ENCODE measurements around the gene C1QTNF12.

C1QTNF12 gene

DNA sequence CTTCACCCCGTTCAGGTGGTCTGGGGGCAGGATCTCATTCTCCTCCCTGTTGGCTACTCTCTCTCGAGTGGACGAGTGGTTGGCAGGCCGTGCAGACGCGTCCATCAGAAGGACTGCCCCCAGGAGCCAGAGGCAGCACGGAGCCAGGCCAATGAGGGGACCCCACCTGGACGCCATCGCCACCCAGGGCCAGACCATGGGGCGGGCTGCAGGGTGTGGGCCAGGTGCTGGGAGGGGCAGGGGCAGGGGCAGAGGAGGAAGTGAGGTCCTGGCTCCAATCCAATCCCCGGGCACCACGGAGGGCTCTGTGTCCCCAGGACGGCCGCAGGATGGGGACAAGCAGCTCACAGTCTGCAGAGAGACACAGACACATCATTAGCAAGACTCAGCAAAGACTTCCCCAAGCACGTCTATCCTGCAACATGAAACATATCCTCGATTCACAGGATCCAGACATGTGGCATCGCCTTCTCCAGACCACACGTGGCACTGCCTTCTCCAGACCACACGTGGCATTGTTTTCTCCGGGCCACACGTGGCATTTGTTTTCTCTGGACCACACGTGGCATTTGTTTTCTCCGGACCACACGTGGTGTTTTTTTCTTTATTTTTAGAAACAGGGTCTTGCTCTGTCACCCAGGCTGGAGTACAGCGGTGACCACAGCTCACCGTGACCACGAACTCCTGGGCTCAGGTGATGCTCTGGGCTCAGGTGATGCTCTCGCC is 17.8 kb downstream of the C1QTNF12 start:
- no peak for DNase-seq (ENCODE audit: low read depth, low spot score)

DNA sequence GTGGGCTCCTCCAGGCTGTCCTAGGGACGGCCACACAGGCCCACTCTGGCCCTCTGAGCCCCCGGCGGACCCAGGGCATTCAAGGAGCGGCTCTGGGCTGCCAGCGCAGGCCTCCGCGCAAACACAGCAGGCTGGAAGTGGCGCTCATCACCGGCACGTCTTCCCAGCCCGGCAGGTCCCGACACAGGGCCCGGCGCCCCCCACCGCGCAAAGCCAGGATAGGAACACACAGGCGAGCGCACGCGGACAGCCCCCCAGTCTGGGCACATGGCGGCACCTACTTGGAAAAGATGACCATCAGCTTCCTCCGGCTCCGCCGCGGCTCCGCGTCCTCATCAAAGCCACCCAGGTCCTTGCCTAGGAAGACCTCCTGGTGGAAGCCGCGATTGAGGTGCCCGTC is 18.3 kb downstream of the C1QTNF12 start:
- DNase-seq (ENCODE audit: low read depth, low spot score): no peak

DNA sequence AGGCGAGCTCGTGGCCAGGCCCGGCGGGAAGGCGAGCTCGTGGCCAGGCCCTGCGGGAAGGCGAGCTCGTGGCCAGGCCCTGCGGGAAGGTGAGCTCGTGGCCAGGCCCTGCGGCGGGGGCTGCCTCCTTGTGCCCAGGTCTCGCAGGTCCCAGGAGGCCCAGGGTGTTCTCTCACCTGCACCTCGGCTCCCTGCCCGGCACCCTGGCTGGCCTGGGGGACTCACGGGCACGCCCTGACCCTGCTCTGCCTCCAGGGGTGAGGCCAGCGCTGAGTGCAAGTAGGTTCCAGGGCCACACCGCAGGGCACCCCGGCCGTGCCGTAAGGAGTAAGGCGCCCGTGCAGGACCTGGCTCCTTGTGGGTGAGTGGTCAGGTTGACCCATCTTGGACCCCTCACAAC is 19.1 kb downstream of the C1QTNF12 start:
- no peak for DNase-seq (ENCODE audit: low read depth, low spot score)

DNA sequence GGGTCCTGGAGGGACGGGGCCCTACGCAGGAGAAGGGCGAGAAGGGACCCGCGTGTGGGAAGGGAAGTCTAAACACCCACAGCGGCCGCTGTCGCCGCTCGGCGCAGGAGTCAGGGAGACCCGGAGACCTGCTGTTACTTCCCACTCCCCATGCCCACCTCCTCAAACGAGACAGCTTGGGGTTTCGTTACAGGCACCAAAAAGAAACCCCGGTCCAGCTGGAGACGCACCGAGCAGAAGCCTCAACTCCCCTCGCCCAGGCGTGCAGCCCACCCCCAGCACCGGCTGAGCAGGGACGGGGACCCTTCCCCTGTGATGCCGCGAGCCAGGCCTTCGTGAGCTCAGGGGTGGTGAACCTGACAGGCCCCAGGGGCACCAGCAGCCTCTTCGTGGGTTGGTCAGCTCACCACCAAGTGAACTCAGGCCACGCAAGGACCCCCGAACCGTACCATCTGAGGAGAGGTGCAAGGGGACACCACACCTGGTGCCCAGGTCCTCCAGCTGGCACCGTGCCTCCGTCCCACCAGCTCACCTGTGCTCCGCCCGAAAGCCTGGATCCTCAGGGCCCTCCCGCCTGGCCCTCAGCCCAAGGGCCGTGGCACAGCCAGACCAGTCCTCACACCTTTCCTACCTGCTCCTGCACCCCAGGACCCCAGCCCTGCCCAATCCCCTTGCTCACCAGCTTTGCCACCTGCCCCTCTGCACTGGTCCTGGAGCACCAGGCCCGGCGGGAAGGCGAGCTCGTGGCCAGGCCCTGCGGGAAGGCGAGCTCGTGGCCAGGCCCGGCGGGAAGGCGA is 19.8 kb downstream of the C1QTNF12 start:
- no peak for DNase-seq (ENCODE audit: low read depth, low spot score)

DNA sequence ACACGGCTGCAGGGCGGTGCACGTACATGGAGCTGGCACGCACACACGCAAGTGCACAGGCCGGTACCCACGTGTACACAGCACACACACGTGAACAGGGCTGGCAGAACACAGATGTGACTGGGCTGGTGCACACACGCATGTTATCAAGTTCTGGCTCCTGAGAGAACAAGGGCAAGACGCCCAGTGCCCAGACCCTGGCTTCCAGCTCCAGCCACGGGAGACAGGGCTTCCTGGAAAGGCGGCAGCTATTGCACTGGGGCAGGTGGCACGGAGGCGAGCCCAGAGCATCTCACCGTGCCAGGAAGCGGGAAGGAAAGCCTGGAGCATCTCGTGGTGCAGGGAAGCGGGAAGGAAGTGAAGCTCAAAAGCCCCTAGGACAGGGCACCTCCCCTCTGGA is 20.6 kb downstream of the C1QTNF12 start:
- no peak for DNase-seq (ENCODE audit: low read depth, low spot score)

DNA sequence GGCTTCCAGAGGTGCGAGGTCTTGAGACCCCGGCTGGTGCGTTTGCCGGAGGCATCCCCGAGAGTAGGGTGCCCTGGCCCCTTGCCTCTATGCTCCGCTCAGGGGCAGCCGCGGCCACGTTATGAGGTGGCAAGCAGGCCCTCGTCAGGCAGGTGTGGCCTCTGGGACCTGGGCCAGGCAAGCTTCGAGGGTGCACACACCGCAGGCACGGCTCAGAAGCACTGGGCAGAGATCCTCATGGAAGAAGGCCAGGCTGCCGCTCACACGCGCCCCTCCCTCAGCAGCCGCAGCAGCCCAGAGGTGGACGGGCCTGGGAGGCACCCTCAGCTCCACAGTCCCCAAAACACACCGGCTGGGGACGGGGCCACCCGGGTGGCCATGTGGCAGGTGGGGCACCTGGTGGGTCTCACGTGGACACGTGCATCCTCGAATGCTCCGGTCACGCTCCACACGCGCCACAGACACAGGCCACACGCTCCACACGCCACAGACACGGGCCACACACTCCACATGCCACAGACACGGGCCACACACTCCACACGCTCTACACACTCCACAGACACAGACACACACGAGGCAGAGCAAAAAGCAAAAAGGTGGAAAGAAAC is 21.2 kb downstream of the C1QTNF12 start:
- DNase-seq (ENCODE audit: low read depth, low spot score): no peak

DNA sequence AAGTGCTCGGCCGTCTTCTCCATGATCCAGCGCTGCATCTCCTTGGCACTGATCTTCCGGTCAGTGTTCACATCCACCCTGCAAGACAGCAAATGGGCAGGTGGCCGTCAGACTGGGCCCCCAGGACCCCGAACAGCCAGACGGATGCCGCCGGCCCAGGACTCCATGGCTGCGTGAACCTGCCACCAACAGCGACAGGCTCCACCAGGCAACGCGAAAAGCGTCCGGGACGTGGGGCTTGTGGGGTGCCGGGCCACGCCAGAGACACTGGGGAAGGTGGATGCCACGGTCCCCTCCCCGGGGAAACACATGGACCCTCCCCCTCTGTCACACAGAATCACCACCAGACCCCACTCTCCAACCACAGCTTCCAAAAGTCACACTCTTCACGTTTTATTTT is 22.6 kb downstream of the C1QTNF12 start:
- DNase-seq (ENCODE audit: low read depth, low spot score): no peak

DNA sequence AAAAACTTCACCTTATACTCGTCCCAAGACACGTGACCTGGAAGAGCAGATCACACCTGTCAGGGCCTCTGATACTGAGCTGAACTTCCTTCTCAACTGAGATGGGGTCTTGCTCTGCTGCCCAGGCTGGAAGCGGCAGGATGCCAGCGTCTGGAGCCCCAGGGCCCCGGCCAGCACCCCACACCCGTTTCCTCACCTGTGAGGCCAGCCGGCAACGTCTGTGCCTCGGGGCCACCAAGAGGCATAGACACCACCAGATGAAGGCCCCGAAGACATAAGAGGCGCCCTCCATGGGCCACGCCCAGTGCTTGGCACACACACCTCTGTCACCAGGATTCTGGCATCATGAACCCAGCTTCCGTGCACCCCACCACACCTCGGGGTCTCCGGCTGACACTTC is 23.2 kb downstream of the C1QTNF12 start:
- DNase-seq (ENCODE audit: low read depth, low spot score): no peak

DNA sequence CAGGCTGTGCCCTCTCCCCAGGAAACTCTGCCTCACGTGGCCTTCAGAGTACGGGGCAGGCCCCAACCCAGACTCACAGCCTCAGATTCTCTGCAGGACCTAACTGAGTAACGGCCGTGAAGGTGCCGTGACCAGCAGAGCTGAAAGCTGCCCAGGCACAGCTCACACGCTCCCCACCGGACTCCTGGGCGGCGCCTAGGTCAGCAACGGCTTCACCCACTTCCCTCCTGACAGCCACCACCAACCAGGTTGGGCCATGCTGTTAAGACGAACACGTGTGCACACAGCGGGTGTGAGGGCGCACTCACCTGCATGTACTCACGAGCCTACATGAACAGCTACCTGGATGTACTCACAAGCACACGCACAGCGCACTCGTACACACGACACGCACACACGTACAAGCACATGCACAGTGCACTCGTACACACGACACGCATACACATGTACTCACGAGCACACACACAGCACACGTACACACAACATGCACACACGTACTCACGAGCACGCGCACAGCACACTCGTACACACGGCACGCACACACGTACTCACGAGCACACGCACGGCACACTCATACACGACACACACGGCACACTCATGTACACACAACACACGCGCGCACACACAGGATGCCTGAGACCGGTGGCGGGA is 23.8 kb downstream of the C1QTNF12 start:
- no peak for DNase-seq (ENCODE audit: low read depth, low spot score)

DNA sequence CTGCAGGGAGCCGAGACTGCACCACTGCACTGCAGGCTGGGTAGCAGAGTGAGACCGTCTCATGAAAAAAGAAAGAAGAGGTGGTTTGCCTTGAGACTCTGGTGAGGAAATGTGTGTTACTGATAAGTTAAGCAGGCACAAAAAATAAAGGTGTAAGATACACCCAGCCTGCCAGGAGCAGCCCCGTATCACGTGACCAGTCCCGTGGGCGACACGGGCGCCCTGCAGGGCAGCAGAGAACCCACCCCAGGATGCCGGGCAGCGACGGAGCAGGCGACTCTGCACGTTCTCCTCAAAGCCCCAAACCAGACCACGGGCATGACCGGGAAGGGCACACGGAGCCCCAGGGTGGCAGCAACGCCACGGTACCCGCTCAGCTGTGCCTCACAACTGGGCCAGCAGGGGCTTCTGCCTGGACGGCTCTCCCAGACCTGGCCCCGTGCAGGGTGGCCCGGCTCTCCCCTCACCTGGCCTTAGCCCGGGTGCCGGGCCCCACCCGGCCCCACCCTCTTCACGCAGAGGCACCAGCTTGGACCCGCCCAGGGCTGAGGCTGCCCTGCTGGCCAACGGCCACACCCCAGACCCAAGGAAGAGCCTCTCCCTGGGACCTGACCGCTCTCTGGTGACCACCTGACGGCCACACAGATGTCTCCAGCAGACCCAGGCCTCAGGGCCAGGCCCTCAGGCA is 24.5 kb downstream of the C1QTNF12 start:
- no peak for DNase-seq (ENCODE audit: low read depth, low spot score)

DNA sequence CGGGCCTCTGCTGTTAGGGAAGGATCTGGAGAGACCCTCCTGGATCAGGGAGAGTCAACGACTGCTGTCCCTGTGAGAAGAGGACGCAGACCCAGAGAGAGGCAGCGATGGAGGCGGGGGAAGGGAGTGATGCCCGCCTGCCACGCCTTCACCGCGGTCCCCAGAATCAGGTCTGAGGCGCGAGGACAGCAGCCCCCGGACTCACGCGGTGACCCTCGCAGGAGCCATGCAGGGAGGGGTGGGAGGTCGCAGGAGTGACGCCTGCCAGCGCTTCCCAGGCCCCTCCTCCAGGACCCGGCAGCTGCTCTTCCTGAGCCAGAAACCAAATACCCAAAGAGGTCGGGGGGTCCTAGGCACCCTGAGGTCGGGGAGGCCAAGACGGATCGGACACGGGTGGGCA is 26.3 kb downstream of the C1QTNF12 start:
- no peak for DNase-seq (ENCODE audit: low read depth, low spot score)

DNA sequence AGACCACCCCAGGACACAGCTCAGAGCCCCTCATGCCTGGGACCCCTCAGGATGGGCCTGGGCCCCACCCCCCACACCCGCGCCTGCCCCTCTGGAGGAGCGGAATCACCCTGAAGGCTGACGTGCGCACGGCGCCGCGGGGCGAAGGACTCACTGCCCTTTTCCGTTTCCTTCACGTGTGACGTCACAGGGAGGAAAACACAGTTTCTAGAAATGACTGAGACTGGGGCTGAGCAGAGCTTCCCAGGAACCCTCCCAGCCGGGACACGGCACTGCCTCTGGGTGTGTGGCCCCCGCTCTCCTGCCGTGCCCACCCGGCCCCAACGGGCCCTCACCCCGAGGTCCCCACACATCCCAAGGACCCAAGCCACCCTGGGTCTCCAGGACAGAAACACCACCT is 27.2 kb downstream of the C1QTNF12 start:
- DNase-seq (ENCODE audit: low read depth, low spot score): no peak

DNA sequence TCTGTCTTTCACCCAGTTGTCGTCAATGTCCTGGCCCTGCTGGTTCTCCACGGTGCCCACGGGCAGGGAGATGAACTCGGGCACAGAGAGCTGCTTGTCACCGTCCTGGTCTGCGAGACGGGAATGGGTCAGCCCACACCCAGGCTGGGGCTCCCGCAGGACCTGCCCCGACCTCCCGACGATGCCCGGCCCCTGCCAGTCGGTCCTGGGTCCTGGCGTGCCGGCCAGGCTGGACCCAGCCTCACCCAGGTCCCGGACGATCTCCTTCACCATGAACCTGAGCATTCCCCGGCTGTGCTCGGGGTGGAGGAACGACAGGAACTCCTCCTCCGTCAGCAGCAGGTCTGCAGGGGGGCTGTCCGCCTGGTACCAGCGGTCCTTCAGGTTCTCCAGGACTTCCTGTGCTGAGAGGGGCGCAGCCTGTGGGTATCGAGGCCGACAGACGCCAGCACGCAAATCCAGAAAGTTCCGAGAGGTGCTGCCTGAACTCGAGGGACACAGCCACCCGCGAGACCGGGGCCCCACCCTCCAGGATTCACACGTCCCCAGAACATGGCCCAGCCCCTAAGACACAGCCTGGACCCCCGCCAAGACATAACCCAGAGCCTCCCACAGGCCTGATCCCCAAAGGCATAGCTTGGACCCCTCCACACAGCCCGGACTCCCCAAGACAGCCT is 27.9 kb downstream of the C1QTNF12 start:
- no peak for DNase-seq (ENCODE audit: low read depth, low spot score)

DNA sequence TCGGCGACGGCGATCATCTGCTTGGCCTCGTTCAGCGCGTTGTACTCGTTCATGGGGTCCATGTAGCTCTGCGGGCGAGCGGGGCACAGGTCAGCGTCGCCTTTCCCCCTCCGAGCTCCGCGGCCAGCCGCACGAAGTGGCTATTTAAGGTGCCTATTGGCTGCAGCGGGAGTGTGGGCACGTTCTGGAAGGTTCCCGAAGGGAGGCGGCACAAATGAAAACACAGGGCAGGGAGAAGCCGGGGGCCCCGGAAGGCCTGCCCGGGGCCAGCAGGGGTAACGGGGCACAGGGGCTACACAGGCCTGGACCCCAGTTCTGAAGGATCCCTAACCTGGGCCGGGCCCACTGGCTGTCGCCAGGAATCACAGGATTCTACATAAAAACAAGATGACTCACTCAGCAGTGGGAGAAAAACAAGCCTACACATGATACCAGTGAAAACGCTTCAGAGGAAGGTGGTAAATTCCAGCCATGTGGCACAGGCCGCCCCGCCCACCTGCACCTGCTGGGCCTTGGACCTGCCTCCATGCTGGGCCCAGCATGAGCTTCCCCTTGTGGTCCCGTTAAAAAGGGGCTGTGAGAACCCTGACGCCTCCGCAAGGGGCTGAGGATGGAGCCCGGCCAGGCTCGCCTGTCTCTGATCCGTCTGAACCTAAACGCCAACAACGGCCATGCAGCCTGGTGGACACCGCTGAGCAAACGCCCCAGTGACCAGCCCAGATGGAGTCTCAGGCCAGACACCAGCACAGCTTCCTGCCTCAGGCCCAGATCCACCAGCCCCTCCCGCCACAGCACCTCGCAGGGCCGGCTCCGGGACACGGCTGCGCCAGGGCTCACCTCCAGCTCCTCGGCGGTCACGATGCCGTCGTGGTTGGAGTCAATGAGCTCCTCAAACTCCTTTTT is 28.6 kb downstream of the C1QTNF12 start:
- no peak for DNase-seq (ENCODE audit: low read depth, low spot score)

DNA sequence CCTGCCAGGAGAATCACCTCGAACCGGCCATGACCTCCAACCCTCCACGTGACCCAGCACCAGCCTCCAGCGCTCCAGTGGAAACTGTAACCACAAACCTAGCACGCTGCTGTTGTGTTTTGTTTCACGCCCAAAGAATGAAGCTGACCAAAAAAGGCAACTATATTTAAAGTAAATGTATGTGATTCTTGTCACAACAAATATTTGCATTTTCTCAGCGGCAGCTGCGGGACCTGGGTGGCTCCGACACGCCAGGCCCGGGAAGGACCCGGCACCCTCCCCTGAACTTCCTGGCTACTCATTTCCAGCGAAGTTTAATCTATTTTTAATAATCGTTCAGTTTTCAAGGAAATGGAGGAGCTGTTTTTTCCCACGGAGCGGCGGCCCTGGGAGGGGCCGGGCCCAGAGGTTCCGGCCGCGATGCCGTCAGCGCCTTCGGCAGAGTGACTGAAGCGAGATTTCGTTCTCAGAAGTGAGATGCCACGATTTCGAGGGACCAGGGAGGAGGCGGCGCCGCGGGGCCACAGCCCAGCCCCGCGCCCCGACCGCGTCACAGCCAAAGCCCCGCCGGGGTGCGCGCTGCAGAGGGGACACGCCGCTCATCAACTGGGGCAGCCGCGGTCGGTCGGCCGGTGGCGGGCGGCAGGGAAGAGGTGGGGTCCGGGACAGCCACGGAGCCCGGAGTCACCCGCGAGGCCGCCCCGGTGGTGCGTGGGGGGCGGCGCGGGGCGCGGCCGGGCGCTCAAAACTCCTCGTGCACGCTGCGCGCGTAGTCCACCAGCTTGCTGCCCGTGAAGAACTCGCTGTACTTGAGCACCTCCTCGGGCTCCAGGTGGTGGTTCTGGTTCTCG is 29.5 kb downstream of the C1QTNF12 start:
- DNase-seq (ENCODE audit: low read depth, low spot score): no peak

DNA sequence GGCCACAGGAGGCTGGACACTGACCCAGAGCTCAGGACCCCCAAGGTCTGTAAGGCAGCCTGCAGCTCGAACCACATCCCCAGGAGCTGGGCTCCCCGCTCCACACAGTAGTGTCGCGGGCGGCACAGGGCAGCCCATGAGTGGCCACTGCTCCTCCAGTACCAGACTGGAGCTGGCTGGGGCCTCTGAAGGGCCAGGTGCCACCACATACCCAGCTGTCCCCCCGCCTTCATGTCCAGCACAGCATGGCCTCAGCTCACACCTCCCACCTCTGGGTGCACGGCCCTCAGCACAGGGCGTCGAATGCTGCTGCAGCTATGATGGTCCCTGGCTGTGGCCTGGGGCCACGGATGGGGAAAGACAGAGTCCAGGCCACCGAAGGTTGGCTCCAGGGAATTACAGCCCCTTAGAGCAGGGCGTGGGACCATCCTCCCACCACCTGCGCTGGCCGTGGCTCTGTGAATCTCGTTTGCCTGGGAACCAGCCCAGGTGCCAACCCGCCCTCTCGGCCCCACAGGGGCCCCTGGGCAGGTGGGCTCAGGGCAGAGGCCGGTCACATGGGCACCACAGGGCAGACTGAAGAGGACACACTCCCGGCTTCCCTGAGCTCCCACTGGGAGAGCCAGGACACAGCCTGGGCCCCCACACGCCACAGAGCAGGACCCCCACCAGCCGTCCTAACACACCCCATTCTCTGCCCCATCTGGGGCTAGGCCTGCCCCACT is 30.5 kb downstream of the C1QTNF12 start:
- DNase-seq (ENCODE audit: low read depth, low spot score): no peak

DNA sequence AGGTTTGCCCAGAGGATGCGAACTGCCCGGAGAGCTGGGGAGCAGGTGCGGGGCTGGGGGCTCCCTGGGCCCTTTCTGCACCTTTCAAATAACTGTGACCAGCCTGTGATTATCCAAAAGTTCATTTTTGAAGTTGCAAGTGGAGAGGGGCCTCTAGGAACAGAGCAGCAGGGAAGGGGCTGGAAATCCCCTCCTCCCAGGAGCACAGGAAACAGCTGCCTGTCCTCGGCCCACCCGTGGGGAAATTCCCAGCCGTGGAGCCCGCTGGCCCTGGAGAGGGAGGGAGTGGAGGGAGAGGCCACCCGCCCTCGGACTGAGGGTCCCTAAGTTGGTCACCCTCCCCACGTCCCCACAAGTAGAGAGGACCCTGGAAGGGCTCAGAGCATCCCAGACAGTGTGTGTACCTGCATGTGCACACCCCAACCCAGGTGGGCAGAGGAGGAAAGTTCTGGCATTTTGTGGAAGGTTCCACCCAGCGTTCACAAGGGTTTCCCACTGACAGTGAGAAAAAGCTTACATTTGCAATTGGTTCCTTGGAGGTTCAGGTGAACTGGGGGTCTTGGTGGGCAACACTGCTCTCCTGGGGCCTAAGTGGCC is 31.3 kb downstream of the C1QTNF12 start:
- no peak for DNase-seq (ENCODE audit: low read depth, low spot score)

Data from activated CD4-positive, CD25-positive, alpha-beta regulatory T cell treated with anti-CD3 and anti-CD28 coated beads, Interleukin-2, amount 50 U/mL, for 16 hours (primary cell).